ENCODE data around the gene PREX1. TPM values are rescaled to one million over a fixed set of nuclear protein-coding genes. Genes with fewer than 3 reads are reported as not detected.

The PREX1 gene
- total RNA-seq, 2 experiments from 2014 or later, result 142 to 147 TPM

GRCh38 chr20:48676125-48676524 is 151.7 kb downstream of the PREX1 start:
- Mint-ChIP-seq H3K4me3 (no peak overlapping the region), H3K9me3 (no peaks in the 10 kb centered on the region), H3K4me1 (peaks cover 8% of the 10 kb centered on the region), H3K27ac (no peak overlapping the region), H3K36me3 (peaks cover 55% of the 10 kb centered on the region), H3K27me3 (no peaks in the 10 kb centered on the region)
- POLR2A ChIA-PET, result no interaction called here
- DNase-seq (no peak), ATAC-seq (ENCODE audit: low read depth) (no peak)

- DNase-seq (no peak), ATAC-seq (ENCODE audit: low read depth) (no peak)
- Mint-ChIP-seq H3K27ac (no peak overlapping the region), H3K4me3 (no peak overlapping the region), H3K9me3 (no peaks in the 10 kb centered on the region), H3K4me1 (peaks cover 6% of the 10 kb centered on the region), H3K27me3 (no peaks in the 10 kb centered on the region), H3K36me3 (peaks cover 57% of the 10 kb centered on the region)
- POLR2A ChIA-PET, result no interaction called here
These were observed 153.3 kb downstream of the PREX1 start for GRCh38 chr20:48674461-48674860.

DNA sequence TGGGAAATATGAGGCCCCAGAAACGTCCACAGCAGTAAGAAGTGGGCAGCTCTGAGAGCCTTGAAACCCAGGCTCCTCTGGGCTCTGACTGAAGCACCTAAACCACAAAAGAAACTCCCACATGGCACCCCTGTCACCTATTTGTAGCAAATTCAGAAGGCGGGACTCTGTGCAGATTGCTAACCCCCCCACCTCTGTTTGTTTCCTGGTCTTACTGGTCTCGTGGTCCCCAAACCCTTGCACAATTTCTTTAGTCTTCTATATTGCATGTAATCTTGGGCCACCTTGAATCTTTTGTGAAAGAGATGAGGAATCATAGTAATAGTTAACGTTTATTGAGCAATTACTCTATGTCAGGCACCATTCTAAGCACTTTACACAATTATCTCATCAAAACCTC is 154.3 kb downstream of the PREX1 start:
- H3K4me1 Mint-ChIP-seq, result peaks cover 6% of the 10 kb centered on the region
- no peak overlapping the region for H3K4me3 Mint-ChIP-seq
- H3K9me3 Mint-ChIP-seq, result no peaks in the 10 kb centered on the region
- H3K27ac Mint-ChIP-seq, result peak overlapping the region; percentile 14
- POLR2A ChIA-PET, result no interaction called here
- H3K36me3 Mint-ChIP-seq, result peaks cover 55% of the 10 kb centered on the region
- no peaks in the 10 kb centered on the region for H3K27me3 Mint-ChIP-seq
- no peak for ATAC-seq (ENCODE audit: low read depth)
- no peak for DNase-seq

DNA sequence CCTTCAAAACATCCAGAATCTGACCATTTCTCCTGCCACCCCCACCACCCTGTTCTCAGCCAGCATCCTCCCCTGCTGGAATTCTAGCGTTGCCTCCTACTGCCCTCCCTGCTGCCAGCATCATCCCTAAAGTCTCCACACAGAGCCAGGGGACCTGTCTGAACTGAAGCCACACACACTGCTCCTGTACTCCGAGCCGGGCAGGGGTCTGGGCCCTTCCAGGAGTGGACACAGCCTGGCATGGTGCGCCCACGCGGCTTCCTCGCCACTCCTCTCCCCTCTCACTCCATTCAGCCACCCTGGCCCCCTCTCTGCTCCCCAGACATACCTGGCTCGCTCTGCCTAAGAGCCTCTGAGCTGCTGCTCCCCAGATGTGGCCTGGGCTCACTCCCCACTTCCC is 155.5 kb downstream of the PREX1 start:
- no peaks in the 10 kb centered on the region for H3K9me3 Mint-ChIP-seq
- DNase-seq (no peak), ATAC-seq (ENCODE audit: low read depth) (no peak)
- peaks cover 6% of the 10 kb centered on the region for H3K4me1 Mint-ChIP-seq
- H3K27me3 Mint-ChIP-seq, result no peaks in the 10 kb centered on the region
- H3K4me3 Mint-ChIP-seq, result no peak overlapping the region
- POLR2A ChIA-PET, result no interaction called here
- peak overlapping the region; percentile 61 for H3K27ac Mint-ChIP-seq
- H3K36me3 Mint-ChIP-seq, result peaks cover 54% of the 10 kb centered on the region

DNA sequence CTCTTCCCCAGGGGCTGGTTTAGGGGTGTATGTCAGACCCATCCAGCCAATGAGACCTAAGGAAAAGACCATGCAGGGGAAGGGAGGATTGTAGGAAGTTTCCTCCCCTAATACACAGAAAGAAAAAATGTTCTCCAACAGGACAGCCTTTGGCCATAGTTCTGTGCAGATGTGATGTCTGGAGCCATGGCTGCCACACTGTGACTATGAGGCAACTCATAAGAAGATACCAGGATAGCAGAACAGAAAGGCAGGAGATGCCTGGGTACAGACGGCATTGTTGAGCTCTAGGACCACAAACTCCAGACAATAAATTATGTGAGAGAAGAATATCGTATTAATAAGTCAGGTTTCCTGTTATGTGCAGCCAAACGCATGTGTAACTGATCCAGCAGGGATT is 156.7 kb downstream of the PREX1 start:
- Mint-ChIP-seq H3K4me1 (peaks cover 6% of the 10 kb centered on the region), H3K9me3 (no peaks in the 10 kb centered on the region), H3K27me3 (no peaks in the 10 kb centered on the region), H3K36me3 (peaks cover 47% of the 10 kb centered on the region), H3K4me3 (no peak overlapping the region), H3K27ac (no peak overlapping the region)
- no peak for DNase-seq
- POLR2A ChIA-PET, result no interaction called here
- ATAC-seq (ENCODE audit: low read depth), result no peak

DNA sequence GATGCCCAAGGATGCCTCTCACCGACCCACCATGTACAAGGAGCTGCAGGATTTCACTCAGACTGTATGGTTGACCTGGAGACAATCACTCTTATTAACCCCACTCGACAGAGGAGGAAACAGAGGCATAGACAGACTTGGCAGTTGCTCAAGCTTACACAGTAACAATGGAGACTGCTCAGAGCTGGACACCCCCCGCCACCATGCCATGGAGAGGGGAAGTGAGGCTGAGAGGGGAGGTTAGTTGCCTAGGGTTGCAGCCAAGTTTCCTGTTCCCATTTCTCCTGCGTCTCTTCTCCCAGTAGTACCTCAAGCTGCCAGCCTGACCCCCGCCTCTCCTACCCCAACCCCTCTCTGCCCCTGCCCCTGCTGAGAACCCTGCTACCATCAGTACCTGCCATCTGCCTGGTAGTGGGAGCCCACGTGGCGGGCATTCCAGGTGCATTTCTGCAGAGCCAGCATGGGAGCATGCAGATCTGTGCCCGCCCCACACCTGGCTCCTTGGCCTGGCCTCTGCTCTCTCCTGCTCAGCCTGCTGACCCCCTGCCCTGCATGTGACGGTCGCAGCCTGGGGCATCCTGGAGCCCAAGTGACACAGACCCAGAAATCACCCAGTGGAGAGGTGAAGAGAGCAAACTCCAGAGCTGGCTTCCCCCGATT is 157.7 kb downstream of the PREX1 start:
- DNase-seq (no peak), ATAC-seq (ENCODE audit: low read depth) (no peak)
- Mint-ChIP-seq H3K27ac (peak overlapping the region; percentile 62), H3K27me3 (no peaks in the 10 kb centered on the region), H3K4me3 (no peak overlapping the region), H3K9me3 (no peaks in the 10 kb centered on the region), H3K36me3 (peaks cover 38% of the 10 kb centered on the region), H3K4me1 (peaks cover 6% of the 10 kb centered on the region)
- POLR2A ChIA-PET, result no interaction called here

- no peak for ATAC-seq (ENCODE audit: low read depth)
- Mint-ChIP-seq H3K27ac (no peak overlapping the region), H3K4me1 (peaks cover 8% of the 10 kb centered on the region), H3K9me3 (no peaks in the 10 kb centered on the region), H3K36me3 (peaks cover 34% of the 10 kb centered on the region), H3K27me3 (no peaks in the 10 kb centered on the region), H3K4me3 (no peak overlapping the region)
- POLR2A ChIA-PET, result no interaction called here
- DNase-seq, result no peak
These were observed 159.3 kb downstream of the PREX1 start for GRCh38 chr20:48668451-48668946.

GRCh38 chr20:48667889-48668413 is 159.8 kb downstream of the PREX1 start:
- Mint-ChIP-seq H3K27me3 (no peaks in the 10 kb centered on the region), H3K9me3 (no peaks in the 10 kb centered on the region), H3K36me3 (peaks cover 32% of the 10 kb centered on the region), H3K27ac (no peak overlapping the region), H3K4me1 (peaks cover 4% of the 10 kb centered on the region), H3K4me3 (no peak overlapping the region)
- DNase-seq, result no peak
- ATAC-seq (ENCODE audit: low read depth), result no peak
- POLR2A ChIA-PET, result interaction anchor here (0.7 kb wide), 1 partner anchor 237 kb away, joined by 4 read pairs; no protein-coding TSS in a partner anchor

- no peaks in the 10 kb centered on the region for H3K27me3 Mint-ChIP-seq
- DNase-seq (no peak), ATAC-seq (ENCODE audit: low read depth) (no peak)
- H3K4me3 Mint-ChIP-seq, result no peak overlapping the region
- H3K9me3 Mint-ChIP-seq, result no peaks in the 10 kb centered on the region
- H3K27ac Mint-ChIP-seq, result peak overlapping the region; percentile 42
- POLR2A ChIA-PET, result interaction anchor here (0.7 kb wide), 1 partner anchor 237 kb away, joined by 4 read pairs; no protein-coding TSS in a partner anchor
- H3K4me1 Mint-ChIP-seq, result peaks cover 4% of the 10 kb centered on the region
- peaks cover 30% of the 10 kb centered on the region for H3K36me3 Mint-ChIP-seq
These were observed 160.3 kb downstream of the PREX1 start for GRCh38 chr20:48667481-48667880.

DNA sequence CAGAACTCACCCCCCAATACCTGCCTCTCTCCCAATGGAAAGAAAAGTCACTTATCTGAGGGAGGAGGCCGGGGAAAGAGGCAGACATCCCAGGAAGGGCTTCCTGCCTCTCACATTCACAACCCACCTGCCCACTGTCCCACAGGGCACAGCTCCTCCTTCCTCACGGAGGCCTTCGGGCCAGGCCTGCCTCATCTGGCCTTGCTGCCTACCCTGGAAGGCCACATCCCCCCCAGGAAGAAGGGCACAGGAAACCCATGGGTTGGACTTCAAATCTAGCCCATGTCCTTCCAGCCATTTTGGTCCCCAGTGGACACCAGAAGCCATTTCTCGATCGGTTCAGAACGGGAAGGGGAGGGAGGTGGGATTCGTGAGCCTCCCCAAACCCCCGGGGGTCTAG is 162.0 kb downstream of the PREX1 start:
- DNase-seq, result no peak
- POLR2A ChIA-PET, result no interaction called here
- peaks cover 4% of the 10 kb centered on the region for H3K4me1 Mint-ChIP-seq
- H3K36me3 Mint-ChIP-seq, result peaks cover 29% of the 10 kb centered on the region
- H3K9me3 Mint-ChIP-seq, result no peaks in the 10 kb centered on the region
- ATAC-seq (ENCODE audit: low read depth), result no peak
- no peak overlapping the region for H3K27ac Mint-ChIP-seq
- no peaks in the 10 kb centered on the region for H3K27me3 Mint-ChIP-seq
- H3K4me3 Mint-ChIP-seq, result no peak overlapping the region

DNA sequence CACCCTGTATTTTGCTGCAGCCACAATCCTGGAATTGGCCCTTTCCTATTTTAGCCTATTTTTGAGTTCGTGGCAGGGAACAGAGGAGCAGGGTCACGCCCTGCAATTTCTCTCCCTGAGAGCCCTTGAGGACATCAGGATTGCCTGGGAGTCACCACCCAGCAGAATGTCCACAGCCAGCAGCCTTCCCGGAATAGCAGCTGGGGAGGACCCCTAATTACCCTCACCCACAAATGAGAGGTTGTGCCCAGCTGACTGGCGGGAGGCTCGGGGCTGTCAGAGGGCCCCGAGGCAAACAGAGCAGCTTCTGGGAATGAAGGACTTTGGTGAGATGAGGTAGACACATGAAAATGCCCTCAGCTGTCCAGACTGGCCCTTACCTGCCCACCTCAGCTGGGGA is 165.1 kb downstream of the PREX1 start:
- no peaks in the 10 kb centered on the region for H3K27me3 Mint-ChIP-seq
- H3K27ac Mint-ChIP-seq, result no peak overlapping the region
- H3K36me3 Mint-ChIP-seq, result peaks cover 46% of the 10 kb centered on the region
- ATAC-seq (ENCODE audit: low read depth), result no peak
- peaks cover 5% of the 10 kb centered on the region for H3K9me3 Mint-ChIP-seq
- POLR2A ChIA-PET, result no interaction called here
- DNase-seq, result no peak
- peaks cover 19% of the 10 kb centered on the region for H3K4me1 Mint-ChIP-seq
- no peak overlapping the region for H3K4me3 Mint-ChIP-seq

DNA sequence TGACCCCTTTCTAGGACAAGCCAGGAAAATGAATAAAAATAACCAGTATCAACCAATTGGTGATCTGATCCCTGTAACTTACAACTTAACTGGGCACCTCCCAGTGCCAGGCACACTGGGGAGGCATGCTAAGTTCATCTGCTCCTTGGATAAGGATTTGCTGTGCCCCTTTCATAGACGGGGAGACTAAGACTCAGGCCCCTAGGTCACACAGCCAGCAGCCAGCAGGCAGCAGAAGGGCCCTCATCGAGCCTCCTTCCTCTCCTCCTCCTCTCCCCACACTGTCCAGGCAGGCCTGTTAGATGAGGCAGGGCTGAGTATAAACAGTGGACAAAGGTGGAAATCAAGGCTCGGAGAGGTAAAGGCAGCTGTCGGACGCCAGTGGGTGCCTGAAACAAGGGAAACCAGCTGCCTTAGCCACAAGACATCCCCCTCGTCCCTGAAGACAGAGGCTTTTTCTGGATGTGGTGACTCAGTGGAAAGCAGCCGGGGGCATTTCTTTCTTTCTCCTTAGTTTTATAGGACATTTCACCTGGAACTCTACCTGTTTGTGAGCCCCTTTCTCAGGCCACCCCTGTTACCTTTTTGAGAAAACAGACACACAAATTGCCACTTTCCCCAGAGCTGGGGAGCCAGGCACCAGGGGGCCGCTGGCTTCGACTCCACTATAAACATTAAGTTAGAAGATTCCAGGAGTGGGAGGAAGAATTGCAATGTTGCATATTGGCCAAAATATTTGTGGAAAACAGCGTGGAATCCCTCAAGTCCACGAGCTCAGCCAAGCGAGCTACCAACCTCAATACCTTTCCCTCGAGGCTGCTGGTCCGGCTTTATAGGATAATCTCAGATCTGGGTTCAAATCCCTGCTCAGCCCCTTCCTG is 166.0 kb downstream of the PREX1 start:
- no peak overlapping the region for H3K4me3 Mint-ChIP-seq
- no peak overlapping the region for H3K27ac Mint-ChIP-seq
- H3K9me3 Mint-ChIP-seq, result peaks cover 5% of the 10 kb centered on the region
- ATAC-seq (ENCODE audit: low read depth) (no peak), DNase-seq (no peak)
- peaks cover 22% of the 10 kb centered on the region for H3K4me1 Mint-ChIP-seq
- POLR2A ChIA-PET, result no interaction called here
- H3K27me3 Mint-ChIP-seq, result no peaks in the 10 kb centered on the region
- peaks cover 48% of the 10 kb centered on the region for H3K36me3 Mint-ChIP-seq

DNA sequence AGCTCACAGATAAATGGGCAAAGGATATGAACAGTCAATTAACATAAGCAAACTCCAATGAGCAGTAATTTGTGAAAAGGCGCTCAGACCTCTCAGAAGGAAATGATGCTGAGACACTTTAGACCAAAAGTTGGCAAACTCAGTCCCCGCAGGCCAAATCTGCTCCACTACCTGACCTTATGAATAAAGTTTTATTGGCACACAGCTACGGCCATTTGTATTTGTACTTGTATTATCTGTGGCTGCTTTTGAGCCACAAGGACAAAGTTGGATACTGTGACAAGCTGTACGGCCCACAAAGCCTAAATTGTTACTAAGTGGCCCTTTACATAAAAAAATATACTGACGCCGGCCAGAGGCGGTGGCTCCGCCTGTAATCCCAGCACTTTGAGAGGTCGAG is 167.0 kb downstream of the PREX1 start:
- Mint-ChIP-seq H3K4me3 (no peak overlapping the region), H3K9me3 (peaks cover 5% of the 10 kb centered on the region), H3K36me3 (peaks cover 56% of the 10 kb centered on the region), H3K27me3 (no peaks in the 10 kb centered on the region), H3K27ac (no peak overlapping the region), H3K4me1 (peaks cover 24% of the 10 kb centered on the region)
- ATAC-seq (ENCODE audit: low read depth), result no peak
- POLR2A ChIA-PET, result no interaction called here
- DNase-seq, result no peak

DNA sequence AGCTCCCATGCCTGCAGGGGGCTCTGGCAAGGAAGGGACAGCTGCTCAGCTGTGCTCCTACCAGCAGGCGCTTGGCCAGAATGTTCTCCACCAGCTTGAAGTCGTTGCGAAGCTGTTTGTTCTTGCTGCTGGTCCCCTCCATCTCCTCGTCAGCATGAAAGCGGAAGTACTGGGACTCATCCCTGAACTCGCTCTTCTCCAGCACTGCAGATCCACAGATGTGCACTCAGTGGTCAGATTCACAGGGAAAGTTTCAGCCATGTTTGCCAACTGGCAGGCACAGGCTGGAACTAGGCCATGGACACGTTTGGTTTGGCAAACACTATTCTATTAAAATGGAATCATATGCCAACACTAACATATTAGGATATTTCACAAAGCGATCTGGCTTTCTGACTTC is 167.9 kb downstream of the PREX1 start:
- POLR2A ChIA-PET, result no interaction called here
- Mint-ChIP-seq H3K4me3 (no peak overlapping the region), H3K27me3 (no peaks in the 10 kb centered on the region), H3K27ac (peak overlapping the region; percentile 77), H3K36me3 (peaks cover 58% of the 10 kb centered on the region), H3K9me3 (peaks cover 5% of the 10 kb centered on the region), H3K4me1 (peaks cover 24% of the 10 kb centered on the region)
- no peak for DNase-seq
- ATAC-seq (ENCODE audit: low read depth), result no peak
